HG02885 (cell line): Measurements from ENCODE around the gene CSNK2B.
"Not testable (repeated sequence)": the region's sequence is repeated elsewhere in the genome, so short reads cannot be mapped to it uniquely, and the experiment has no call there.

ENCODE experiments used
- ATAC-seq: cut with Tn5 transposase; IDR thresholded peaks from one replicate; pipeline ENCODE4 v1.9.1; 2021; ENCODE audit warnings: mild to moderate bottlenecking; ENCODE audit not compliant: unreplicated experiment, poor library complexity

The CSNK2B gene

GRCh38 chr6:31687860-31688693 is 22.2 kb downstream of the CSNK2B start:
- no peak for ATAC-seq

GRCh38 chr6:31689249-31690110 is 23.6 kb downstream of the CSNK2B start:
- ATAC-seq: no peak

- no peak for ATAC-seq
Observed at GRCh38 chr6:31690231-31691077, 24.6 kb downstream of the CSNK2B start.

- ATAC-seq: no peak
Observed at GRCh38 chr6:31691078-31691463, 25.2 kb downstream of the CSNK2B start.

GRCh38 chr6:31691564-31692108 is 25.8 kb downstream of the CSNK2B start:
- ATAC-seq: no peak

DNA sequence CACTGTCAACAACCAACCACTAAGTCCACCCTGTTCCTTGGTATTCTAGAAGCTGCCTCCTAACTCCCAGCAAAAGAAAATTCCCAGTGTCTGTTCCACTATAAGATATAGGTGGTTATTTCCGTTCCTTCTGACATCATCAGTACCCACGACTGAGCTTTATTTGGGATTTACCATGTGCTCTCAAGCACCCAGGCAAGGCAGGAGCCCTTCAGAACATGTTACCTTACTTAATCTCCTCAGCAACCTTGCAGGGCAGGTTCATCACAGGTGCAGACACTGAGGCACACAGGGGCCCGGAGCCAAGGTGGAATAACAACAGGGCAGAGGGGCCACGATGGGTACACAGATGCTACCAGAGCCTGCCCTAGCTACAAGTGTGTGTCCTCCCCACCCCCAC is 26.5 kb downstream of the CSNK2B start:
- no peak for ATAC-seq

DNA sequence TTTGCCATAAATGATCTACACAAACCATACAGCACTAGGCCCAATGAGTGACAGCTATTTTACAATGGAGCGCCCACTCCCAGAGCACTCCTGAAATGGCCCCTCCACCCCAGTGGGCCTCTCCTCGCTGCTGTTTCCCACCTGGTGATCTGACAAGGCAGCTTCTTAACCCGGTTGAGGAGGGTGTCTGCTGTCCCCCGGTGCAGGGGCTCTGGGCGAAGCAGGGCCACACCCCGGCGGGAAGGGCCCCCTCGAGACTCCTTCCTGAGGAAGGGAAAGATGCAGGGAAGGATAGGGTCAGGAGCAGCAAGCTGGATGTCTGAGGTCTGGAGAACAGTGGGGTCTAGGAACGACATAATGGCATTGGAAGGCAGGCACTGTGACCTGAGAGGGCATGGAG is 27.0 kb downstream of the CSNK2B start:
- ATAC-seq: no peak

DNA sequence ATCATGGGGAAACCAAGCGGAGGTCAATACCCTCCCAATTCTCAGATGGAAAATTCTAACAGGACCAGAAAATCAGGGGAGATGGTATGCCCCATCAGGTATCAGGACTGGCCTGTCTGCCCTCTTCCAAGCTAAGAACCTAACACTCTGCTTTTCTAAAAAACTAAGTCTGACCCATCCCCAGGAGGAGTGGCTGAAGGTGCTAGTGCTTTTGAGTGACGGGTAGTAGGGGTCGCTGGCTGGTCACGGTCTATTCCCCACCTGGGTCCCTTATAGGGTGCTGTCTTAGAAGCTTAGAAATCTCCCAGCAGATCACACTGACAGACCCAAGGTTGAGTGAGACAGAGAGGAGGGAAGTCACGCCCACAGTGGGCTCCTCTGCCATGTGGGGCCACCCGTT is 27.7 kb downstream of the CSNK2B start:
- no peak for ATAC-seq

GRCh38 chr6:31697555-31697954 is 31.7 kb downstream of the CSNK2B start:
- no peak for ATAC-seq

DNA sequence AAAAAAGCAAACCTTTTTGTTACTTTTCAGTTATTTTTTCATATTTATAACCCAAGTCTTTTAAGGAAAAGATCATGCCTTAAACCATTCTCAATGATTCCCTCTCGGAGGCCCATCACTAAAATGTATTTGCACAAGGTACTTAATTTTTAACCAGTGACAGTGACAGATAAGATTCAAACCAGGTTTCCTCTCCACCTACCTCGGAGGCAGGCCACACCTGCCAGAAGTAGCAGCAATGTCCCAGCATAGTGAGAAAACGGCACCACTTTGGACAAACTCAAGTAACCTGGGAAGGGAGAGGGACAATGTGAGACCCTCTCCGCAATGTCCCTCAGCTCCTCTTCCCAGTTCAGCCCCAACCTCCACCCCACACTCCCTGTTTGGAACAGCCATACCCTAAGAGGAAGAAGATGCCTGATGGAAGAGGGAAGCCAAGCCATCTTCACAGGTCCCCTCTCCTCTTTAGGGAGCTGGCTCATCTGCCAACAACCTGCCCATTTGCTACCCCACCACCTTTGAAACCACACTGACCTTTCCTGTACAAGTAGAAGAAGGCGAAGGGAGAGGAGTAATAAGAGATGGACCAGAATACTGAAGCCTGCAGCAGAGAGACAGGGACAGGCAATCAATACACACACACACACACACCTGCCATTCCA is 35.0 kb downstream of the CSNK2B start:
- ATAC-seq: no peak

GRCh38 chr6:31701666-31702404 is 36.0 kb downstream of the CSNK2B start:
- ATAC-seq: no peak

DNA sequence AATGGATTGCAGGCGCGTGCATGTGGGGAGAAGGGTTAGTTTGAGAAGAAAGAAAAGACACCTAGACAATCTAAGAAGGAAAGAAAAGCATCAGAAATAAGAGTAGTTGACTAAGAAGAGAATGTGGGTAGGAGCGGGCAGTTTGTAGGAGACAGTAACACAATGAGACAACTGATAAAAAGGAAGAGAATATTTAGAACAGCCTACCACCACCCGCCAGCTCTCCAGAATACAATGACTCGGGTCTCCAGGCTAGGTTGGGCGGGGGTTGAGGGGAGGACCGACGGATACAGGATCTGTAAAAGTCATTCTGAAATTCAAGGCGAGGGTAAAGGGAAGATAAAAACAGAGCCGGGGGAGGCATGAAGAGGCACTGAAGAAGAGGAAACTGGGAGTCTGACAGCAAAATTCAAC is 36.5 kb downstream of the CSNK2B start:
- ATAC-seq: no peak

DNA sequence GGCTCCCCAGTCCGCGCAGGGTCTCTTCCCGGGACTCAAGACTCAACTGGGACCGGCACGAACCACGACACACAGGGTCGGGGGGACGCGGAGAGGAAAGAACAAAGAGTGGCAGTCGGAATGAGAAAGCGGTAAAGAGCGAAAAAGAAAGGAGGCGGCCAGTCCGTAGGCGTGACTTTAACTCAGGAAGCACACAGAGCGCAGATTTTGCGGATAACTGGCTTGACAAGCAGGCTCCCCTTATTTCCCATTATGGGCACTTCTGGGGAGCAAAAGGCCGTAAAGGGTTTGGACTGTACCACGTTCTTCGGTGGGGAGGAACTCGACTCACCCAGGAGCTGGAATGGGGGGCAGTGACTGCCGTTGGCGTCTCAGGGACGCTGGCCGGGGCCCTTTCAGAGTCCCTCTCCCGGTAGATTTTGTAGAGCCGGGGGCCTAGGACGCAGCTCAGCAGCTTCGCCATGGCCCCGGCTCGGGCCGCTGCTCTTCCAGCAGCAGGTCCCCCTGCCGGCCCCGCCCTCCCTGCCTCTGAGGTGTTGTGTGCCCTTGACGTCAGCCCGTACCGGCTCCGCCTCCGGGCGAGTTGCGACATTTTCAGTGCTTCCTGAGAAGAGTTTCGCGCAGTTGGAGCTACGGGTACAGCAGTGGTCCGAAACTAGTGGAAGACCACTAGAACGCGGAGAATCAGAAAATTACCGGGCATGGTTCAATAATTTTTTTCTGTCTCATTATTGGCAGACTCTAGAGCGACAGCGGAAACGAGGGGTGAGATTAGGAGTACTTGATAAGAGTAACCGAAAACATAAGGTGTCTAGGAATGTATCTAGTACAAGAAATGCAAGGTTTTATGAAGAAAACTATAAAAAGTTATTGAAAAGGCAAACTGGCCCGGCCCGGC is 37.2 kb downstream of the CSNK2B start, which contains the start of gene ABHD16A:
ABHD16A (minus strand) TSS at position 506 of the 898 bp plus-strand sequence; CDS start at position 463, 43 bp downstream.
- ATAC-seq: peak; percentile 93

DNA sequence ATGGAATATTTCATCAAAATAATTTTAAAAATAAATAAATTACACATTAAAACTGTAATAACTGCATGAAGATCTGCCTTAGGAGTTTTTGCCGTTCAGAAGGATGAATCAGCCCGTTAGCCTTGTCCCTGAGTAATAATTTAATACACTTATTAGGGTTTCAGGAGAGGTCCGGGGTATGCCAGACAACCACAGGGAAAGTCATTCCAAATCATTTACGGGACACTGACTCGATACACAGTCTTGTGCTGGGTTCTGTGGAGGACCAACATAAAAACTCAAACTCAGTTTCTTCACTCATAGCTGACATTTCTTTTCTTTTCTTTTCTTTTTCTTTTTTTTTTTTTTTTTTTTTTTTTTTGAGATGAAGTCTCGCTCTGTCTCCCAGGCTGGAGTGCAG is 40.1 kb downstream of the CSNK2B start:
- no peak for ATAC-seq

GRCh38 chr6:31706599-31706998 is 40.7 kb downstream of the CSNK2B start, which contains the start of gene LY6G6F:
Gene LY6G6F (plus strand): TSS chr6:31706866. CDS start chr6:31706907, 41 bp downstream.
- no peak for ATAC-seq

DNA sequence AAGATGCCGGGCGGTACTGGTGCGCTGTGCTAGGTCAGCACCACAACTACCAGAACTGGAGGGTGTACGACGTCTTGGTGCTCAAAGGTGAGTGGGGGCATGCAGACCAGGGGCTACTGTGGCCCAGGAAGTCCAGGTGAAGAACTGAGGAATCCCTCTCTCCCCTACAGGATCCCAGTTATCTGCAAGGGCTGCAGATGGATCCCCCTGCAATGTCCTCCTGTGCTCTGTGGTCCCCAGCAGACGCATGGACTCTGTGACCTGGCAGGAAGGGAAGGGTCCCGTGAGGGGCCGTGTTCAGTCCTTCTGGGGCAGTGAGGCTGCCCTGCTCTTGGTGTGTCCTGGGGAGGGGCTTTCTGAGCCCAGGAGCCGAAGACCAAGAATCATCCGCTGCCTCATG is 41.8 kb downstream of the CSNK2B start:
- no peak for ATAC-seq

GRCh38 chr6:31708224-31708623 is 42.3 kb downstream of the CSNK2B start:
- no peak for ATAC-seq

DNA sequence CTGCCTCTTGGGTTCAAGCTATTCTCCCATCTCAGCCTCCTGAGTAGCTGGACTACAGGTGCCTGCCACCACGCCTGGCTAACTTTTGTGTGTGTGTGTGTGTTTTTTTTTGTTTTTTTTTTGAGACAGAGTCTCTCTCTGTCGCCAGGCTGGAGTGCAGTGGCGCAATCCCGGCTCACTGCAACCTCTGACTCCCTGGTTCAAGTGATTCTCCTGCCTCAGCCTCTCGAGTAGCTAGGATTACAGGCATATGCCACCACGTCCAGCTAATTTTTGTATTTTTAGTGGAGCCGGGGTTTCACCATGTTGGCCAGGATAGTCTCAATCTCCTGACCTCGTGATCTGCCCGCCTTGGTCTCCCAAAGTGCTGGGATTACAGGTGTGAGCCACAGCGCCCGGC is 43.3 kb downstream of the CSNK2B start:
- not testable (repeated sequence) for ATAC-seq
